K562 (cell line): ENCODE results near the gene FBN1. TPM values are rescaled to one million over a fixed set of nuclear protein-coding genes. Genes with fewer than 3 reads are reported as not detected.
A peak's percentile ranks its signal among the peaks of the same experiment; 100 is the strongest.

Source experiments
- ATAC-seq: fragments of 200-7000 bp; cut with Tn5 transposase; 3 replicates; pipeline ENCODE4 v1.9.1; 2020; ENCODE audit warnings: moderate library complexity
- BruUV-seq: library from RNA; stranded (reverse); fragments of 400-500 nt; replicated peaks from 2 replicates; lab custom pipeline; 2021; lab: Mats Ljungman, UMichigan
- CTCF ChIA-PET: fragments of 300-600 bp; formaldehyde crosslinking; extraction: SDS; loops from one replicate; lab custom pipeline; 2021; ENCODE audit warnings: low intra/inter-chr PET ratio; lab: Yijun Ruan, JAX
- POLR2A ChIA-PET: fragments of 300-600, 350-650 bp; sonication (Branson Sonifier 250); formaldehyde crosslinking; extraction: SDS; loops from one replicate; lab custom pipeline; 2021; ENCODE audit warnings: antibody characterized with exemption, inconsistent platforms; lab: Yijun Ruan, JAX
- DNase-seq, 4 experiments: peaks; one replicate each; pipeline versions ENCODE4 v3.0.0 to v3.0.0-alpha.2; 2011 to 2018; ENCODE audit warnings: low spot score in 3 of 4, mixed read lengths in 3 of 4; ENCODE audit errors: extremely low read depth in 1 of 4
- FAIRE-seq: peaks from 2 replicates; lab custom pipeline; 2011; peaks lifted over from hg19 to GRCh38; lab: Jason Lieb, UNC
- H2AFZ ChIP-seq: 2 replicates; pipeline ENCODE4 v1.6.0; 2011; ENCODE audit warnings: low read depth, low read length, control low read depth, inconsistent platforms
- H3K27ac ChIP-seq: fragments of 200-600 bp; 3 replicates; pipeline ENCODE4 v1.8.0; 2011; ENCODE audit warnings: low read depth, mild to moderate bottlenecking, control low read depth, inconsistent platforms, low read length, moderate library complexity, mixed read lengths; ENCODE audit errors: extremely low read depth
- H3K27me3 ChIP-seq, 2 experiments: fragments of 300-600 bp in 1 of 2; 2 replicates in 1 of 2; 3 replicates in 1 of 2; pipeline versions ENCODE4 v1.6.0 to v1.8.0; 2011; ENCODE audit warnings: inconsistent platforms in 2 of 2, low read length in 2 of 2, mild to moderate bottlenecking in 1 of 2, mixed read lengths in 1 of 2, moderate library complexity in 1 of 2; ENCODE audit not compliant: control insufficient read depth in 2 of 2, insufficient read depth in 2 of 2
- H3K36me3 ChIP-seq: fragments of 300-600 bp; 3 replicates; pipeline ENCODE4 v1.8.0; 2011; ENCODE audit warnings: mild to moderate bottlenecking, low read length, inconsistent platforms; ENCODE audit not compliant: control insufficient read depth, insufficient read depth
- H3K4me1 ChIP-seq, 2 experiments: fragments of 200-600 bp in 1 of 2; replicated peaks in 1 of 2; 2 replicates in 1 of 2; 3 replicates in 1 of 2; pipeline versions ENCODE4 v1.5.1 to v1.8.0; 2011; ENCODE audit warnings: inconsistent platforms in 2 of 2, low read length in 2 of 2, mild to moderate bottlenecking in 1 of 2, mixed read lengths in 1 of 2, moderate library complexity in 1 of 2; ENCODE audit not compliant: control insufficient read depth in 2 of 2, insufficient read depth in 2 of 2
- H3K4me2 ChIP-seq: 2 replicates; pipeline ENCODE4 v1.6.1; 2011; ENCODE audit warnings: low read length, control low read depth, inconsistent platforms, mixed read lengths; ENCODE audit not compliant: insufficient read depth
- H3K4me3 ChIP-seq: fragments of 200-600 bp; sonication (generic), shearing (Covaris generic); 2 replicates; pipeline ENCODE4 v1.5.1; 2016; ENCODE audit warnings: control low read depth, inconsistent platforms
- H3K79me2 ChIP-seq: fragments of 200-600 bp; 3 replicates; pipeline ENCODE4 v1.8.0; 2011; ENCODE audit warnings: low read length, inconsistent platforms; ENCODE audit not compliant: control insufficient read depth, insufficient read depth
- H3K9ac ChIP-seq, 2 experiments: 2 replicates each; pipeline versions ENCODE4 v1.6.0 to v1.6.1; 2011; ENCODE audit warnings: low read depth in 2 of 2, low read length in 2 of 2, control low read depth in 1 of 2, inconsistent platforms in 1 of 2, mild to moderate bottlenecking in 1 of 2, mixed read lengths in 1 of 2; ENCODE audit not compliant: insufficient read depth in 1 of 2
- H3K9me1 ChIP-seq: one replicate; pipeline ENCODE4 v1.6.0; 2011; ENCODE audit warnings: inconsistent platforms, mild to moderate bottlenecking, low read length, moderate library complexity; ENCODE audit not compliant: control insufficient read depth, insufficient read depth
- H3K9me3 ChIP-seq: replicated peaks from 2 replicates; pipeline ENCODE4 v1.5.1; 2011; ENCODE audit warnings: low read depth, low read length, inconsistent platforms; ENCODE audit not compliant: control insufficient read depth, insufficient read depth
- H4K20me1 ChIP-seq: replicated peaks from 2 replicates; pipeline ENCODE4 v1.6.1; 2011; ENCODE audit warnings: low read length, inconsistent platforms, mixed read lengths; ENCODE audit not compliant: control insufficient read depth, insufficient read depth
- C11orf30 ChIP-seq: fragments of 450-650 bp; IDR thresholded peaks from 2 replicates; pipeline ENCODE4 v1.6.1; 2016; ENCODE audit warnings: low read depth, mild to moderate bottlenecking
- ELF4 ChIP-seq: fragments of 450-650 bp; formaldehyde crosslinking; IDR thresholded peaks from 2 replicates; pipeline ENCODE4 v1.4.0; 2022; ENCODE audit warnings: missing genetic modification characterization
- FOXA3 ChIP-seq, 2 experiments: fragments of 450-650 bp in 1 of 2; sonication (generic) in 1 of 2; formaldehyde crosslinking; IDR thresholded peaks in 1 of 2; conservative IDR thresholded peaks in 1 of 2; 2 replicates each; pipeline versions ENCODE4 v1.4.0 to v1.8.0; 2020 to 2022; ENCODE audit warnings: mild to moderate bottlenecking in 2 of 2, missing genetic modification reagents in 1 of 2
- HDAC3 ChIP-seq: fragments of 450-650 bp; IDR thresholded peaks from 2 replicates; pipeline ENCODE4 v1.6.1; 2018; ENCODE audit warnings: borderline replicate concordance, mild to moderate bottlenecking, moderate library complexity; ENCODE audit not compliant: partially characterized antibody
- LARP7 ChIP-seq: fragments of 450-650 bp; IDR thresholded peaks from 2 replicates; pipeline ENCODE4 v1.6.1; 2016
- MAFF ChIP-seq: IDR thresholded peaks from 2 replicates; pipeline ENCODE4 v1.6.1; 2012; ENCODE audit warnings: low read length, improper control_type of control experiment
- MAFG ChIP-seq: fragments of 450-650 bp; conservative IDR thresholded peaks from 2 replicates; pipeline ENCODE4 v1.6.1; 2016; ENCODE audit warnings: missing genetic modification characterization, missing compliant biosample characterization
- NFE2L1 ChIP-seq: fragments of 450-650 bp; IDR thresholded peaks from 2 replicates; pipeline ENCODE4 v1.6.1; 2016; ENCODE audit warnings: missing genetic modification characterization, low read depth, mild to moderate bottlenecking, missing compliant biosample characterization, moderate library complexity, borderline replicate concordance
- RNF2 ChIP-seq: sonication (generic); IDR thresholded peaks from 2 replicates; pipeline ENCODE4 v1.6.1; 2016
- TOE1 ChIP-seq, 2 experiments: fragments of 450-650 bp in 1 of 2; sonication (generic) in 1 of 2; formaldehyde crosslinking in 1 of 2; IDR thresholded peaks; 2 replicates each; pipeline versions ENCODE4 v1.7.1 to v1.8.0; 2016 to 2022; ENCODE audit warnings: borderline replicate concordance in 2 of 2, mild to moderate bottlenecking in 2 of 2, antibody characterized with exemption in 1 of 2, inconsistent platforms in 1 of 2, low read depth in 1 of 2, missing genetic modification reagents in 1 of 2, moderate library complexity in 1 of 2
- ZNF23 ChIP-seq: fragments of 250-450 bp; sonication (Bioruptor Pico); IDR thresholded peaks from 2 replicates; pipeline ENCODE4 v1.4.0; 2020; ENCODE audit warnings: mild to moderate bottlenecking
- ZNF316 ChIP-seq: fragments of 450-650 bp; IDR thresholded peaks from 2 replicates; pipeline ENCODE4 v1.6.1; 2016
- ZNF41 ChIP-seq: fragments of 250-450 bp; sonication (Bioruptor Pico); conservative IDR thresholded peaks from 2 replicates; pipeline ENCODE4 v1.4.0; 2020; ENCODE audit warnings: mild to moderate bottlenecking
- WGBS: fragments of 100-300 bp; shearing (Covaris generic); methylation state at CpG from one replicate; pipeline ENCODE4 v1.1.6; 2016; ENCODE audit warnings: low coverage, mixed read lengths; ENCODE audit not compliant: insufficient coverage; ENCODE audit errors: missing lambda C conversion rate; 5-methylcytosine and 5-hydroxymethylcytosine counted together
- in situ Hi-C: fragments of 300-500 bp; cut with MboI; formaldehyde crosslinking; loops from 4 replicates; pipeline ENCODE4 v1.15.0; 2018; ENCODE audit warnings: inconsistent platforms, mixed read lengths
- intact Hi-C: fragments of 100-400 bp; cut with micrococcal nuclease; formaldehyde crosslinking; loops from 2 replicates; pipeline ENCODE4 v1.14.2; 2022
- polyA plus RNA-seq, 8 experiments: library from polyadenylated mRNA; depleted of rRNA in 4 of 8; stranded (reverse) in 5 of 8; unstranded in 3 of 8; fragments of >200 nt; fragmentation: Nextera tagmentation in 2 of 8; fragmentation: Illumina TruSeq in 1 of 8; extraction: Ambion mirVana in 2 of 8; extraction: Trizol in 1 of 8; gene quantifications; 2 replicates each; pipeline versions ENCODE4 v1.2.1 to v1.2.3, GENCODE V29; 2011 to 2014; ENCODE audit warnings: inconsistent platforms in 1 of 8, missing spikeins in 1 of 8
- total RNA-seq, 7 experiments: library from RNA; depleted of rRNA in 6 of 7; stranded (reverse); fragments of >200 nt in 6 of 7; fragmentation: Illumina TruSeq in 2 of 7; extraction: Trizol in 2 of 7; gene quantifications; 2 replicates each; pipeline versions ENCODE4 v1.2.1 to v1.2.3, GENCODE V29; 2011 to 2021; ENCODE audit warnings: low replicate concordance in 1 of 7
- TF ChIP-seq, protein P1 (sequence below): fragments of 250-450 bp; sonication (Bioruptor Pico); IDR thresholded peaks from 2 replicates; pipeline ENCODE4 v1.5.0; 2021
- TF ChIP-seq, protein P2 (sequence below): fragments of 450-650 bp; formaldehyde crosslinking; IDR thresholded peaks from 2 replicates; pipeline ENCODE4 v1.4.0; 2022; ENCODE audit warnings: mild to moderate bottlenecking, moderate library complexity
- TF ChIP-seq, protein P3 (sequence below): fragments of 250-450 bp; sonication (Bioruptor Pico); IDR thresholded peaks from 2 replicates; pipeline ENCODE4 v1.5.0; 2020; ENCODE audit warnings: mild to moderate bottlenecking, borderline replicate concordance

The FBN1 gene
- total and polyA plus RNA-seq, 9 of the 15 experiments (the other 6 are each of a cell fraction or from before 2014, with no cell fraction given) = 0.15 to 1.2 (median 0.60) TPM

DNA sequence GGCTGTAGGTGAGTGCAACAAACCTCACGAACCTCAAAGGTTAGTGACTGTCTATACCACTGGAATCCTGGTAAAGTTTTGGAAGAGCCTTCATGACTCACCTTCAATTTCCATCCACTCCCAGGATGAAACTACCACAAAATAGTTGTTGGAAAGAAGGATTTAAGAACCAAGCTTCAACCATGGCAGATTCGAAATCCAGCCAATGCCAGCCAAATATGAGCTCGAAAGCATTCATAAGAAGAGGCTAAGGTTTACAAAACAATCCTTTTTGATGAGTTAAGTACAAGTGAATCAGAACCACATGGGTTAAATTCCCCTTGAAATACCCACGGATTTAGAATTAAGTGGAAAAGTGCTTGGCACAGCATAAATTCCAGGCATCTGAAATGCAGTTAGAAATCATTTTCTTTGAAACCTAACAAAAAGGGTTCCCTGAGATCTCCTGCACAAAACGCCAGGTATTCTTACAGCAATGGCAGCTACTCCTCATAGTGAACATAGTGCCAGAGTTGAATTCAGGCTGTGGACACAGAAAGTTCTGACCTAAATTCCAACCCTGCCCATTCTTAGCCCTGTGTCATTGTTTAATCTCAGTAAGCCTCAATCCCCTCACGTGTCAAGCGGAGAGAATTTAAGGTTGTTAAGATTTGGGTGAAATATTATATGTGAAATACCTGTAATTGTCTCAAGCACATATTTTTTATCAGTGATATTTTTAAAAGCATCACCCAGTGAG is 89.2 kb downstream of the FBN1 start:
- intact Hi-C loops (no loop called here), in situ Hi-C loops (no loop called here)
- H3K4me1 ChIP-seq = peaks cover 0 to 11% of the 10 kb centered on the region in 2 experiments; a peak in 2 of 5 replicates
- no peak overlapping the region for H3K27ac ChIP-seq
- WGBS = 54% methylated on average over 7 of the region's 7 CpGs
- ChIA-PET CTCF (no interaction called here), POLR2A (interaction anchor here (1.0 kb wide), 1 partner anchor 23 kb away, joined by 3 read pairs; no protein-coding TSS in a partner anchor)
- no peaks in the 10 kb centered on the region for H3K9me3 ChIP-seq
- H2AFZ ChIP-seq = no peak overlapping the region
- no peaks in the 10 kb centered on the region for H3K36me3 ChIP-seq
- H3K9me1 ChIP-seq = no peaks in the 10 kb centered on the region
- FAIRE-seq (no peak), DNase-seq (no peak), ATAC-seq (no peak)
- no peaks in the 10 kb centered on the region for H3K79me2 ChIP-seq
- H3K4me2 ChIP-seq = no peak overlapping the region
- no TSS peak for BruUV-seq
- H4K20me1 ChIP-seq = 0 out of 2 replicates have a peak, but pooled peaks cover 4% of the 10 kb centered on the region
- H3K4me3 ChIP-seq = no peak overlapping the region
- H3K27me3 ChIP-seq = peaks cover 0 to 8% of the 10 kb centered on the region in 2 experiments; a peak in 1 of 5 replicates
- no peak overlapping the region for H3K9ac ChIP-seq
- TF ChIP-seq MAFF (peak; percentile 40; the same call in 1 of the 2 replicates), TOE1 (IDR thresholded peaks at IDR 0.05; ENCODE audit: borderline replicate concordance) (no peak), TOE1 (CRISPR knock-in tag; IDR thresholded peaks at IDR 0.05; ENCODE audit: borderline replicate concordance, low read depth) (no peak), FOXA3 (CRISPR knock-in tag; conservative IDR thresholded peaks at IDR 0.05 in 1 of 2, IDR thresholded peaks at IDR 0.05 in 1 of 2) (no peak), RNF2 (no peak), LARP7 (no peak), NFE2L1 (tag) (no peak), HDAC3 (no peak), ZNF316 (peak; percentile 45; the same call in 1 of the 2 replicates), ZNF41 (CRISPR knock-in tag) (no peak), ZNF23 (CRISPR knock-in tag) (no peak), ELF4 (no peak), C11orf30 (peak; percentile 25; the same call in 1 of the 2 replicates), MAFG (0 out of 2 replicates have a peak, but pooled peaks have one; percentile 24)
- TF ChIP-seq, protein P1, sequence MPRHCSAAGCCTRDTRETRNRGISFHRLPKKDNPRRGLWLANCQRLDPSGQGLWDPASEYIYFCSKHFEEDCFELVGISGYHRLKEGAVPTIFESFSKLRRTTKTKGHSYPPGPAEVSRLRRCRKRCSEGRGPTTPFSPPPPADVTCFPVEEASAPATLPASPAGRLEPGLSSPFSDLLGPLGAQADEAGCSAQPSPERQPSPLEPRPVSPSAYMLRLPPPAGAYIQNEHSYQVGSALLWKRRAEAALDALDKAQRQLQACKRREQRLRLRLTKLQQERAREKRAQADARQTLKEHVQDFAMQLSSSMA (CRISPR knock-in tag) = no peak
- TF ChIP-seq, protein P2, sequence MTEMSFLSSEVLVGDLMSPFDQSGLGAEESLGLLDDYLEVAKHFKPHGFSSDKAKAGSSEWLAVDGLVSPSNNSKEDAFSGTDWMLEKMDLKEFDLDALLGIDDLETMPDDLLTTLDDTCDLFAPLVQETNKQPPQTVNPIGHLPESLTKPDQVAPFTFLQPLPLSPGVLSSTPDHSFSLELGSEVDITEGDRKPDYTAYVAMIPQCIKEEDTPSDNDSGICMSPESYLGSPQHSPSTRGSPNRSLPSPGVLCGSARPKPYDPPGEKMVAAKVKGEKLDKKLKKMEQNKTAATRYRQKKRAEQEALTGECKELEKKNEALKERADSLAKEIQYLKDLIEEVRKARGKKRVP (CRISPR knock-in tag) = no peak
- TF ChIP-seq, protein P3, sequence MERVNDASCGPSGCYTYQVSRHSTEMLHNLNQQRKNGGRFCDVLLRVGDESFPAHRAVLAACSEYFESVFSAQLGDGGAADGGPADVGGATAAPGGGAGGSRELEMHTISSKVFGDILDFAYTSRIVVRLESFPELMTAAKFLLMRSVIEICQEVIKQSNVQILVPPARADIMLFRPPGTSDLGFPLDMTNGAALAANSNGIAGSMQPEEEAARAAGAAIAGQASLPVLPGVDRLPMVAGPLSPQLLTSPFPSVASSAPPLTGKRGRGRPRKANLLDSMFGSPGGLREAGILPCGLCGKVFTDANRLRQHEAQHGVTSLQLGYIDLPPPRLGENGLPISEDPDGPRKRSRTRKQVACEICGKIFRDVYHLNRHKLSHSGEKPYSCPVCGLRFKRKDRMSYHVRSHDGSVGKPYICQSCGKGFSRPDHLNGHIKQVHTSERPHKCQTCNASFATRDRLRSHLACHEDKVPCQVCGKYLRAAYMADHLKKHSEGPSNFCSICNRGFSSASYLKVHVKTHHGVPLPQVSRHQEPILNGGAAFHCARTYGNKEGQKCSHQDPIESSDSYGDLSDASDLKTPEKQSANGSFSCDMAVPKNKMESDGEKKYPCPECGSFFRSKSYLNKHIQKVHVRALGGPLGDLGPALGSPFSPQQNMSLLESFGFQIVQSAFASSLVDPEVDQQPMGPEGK (CRISPR knock-in tag) = no peak
